ENCODE data around the gene NCOA4. TPM values are rescaled to one million over a fixed set of nuclear protein-coding genes. Genes with fewer than 3 reads are reported as not detected.
A peak's percentile ranks its signal among the peaks of the same experiment; 100 is the strongest.
"Not testable (repeated sequence)": the region's sequence is repeated elsewhere in the genome, so short reads cannot be mapped to it uniquely, and the experiment has no call there.

Gene NCOA4
- total RNA-seq = 333 TPM
- long read RNA-seq, transcript NCOA4-202 (11 exons, 2,211 nt) = minor isoform, 14 of 674 reads
- long read RNA-seq, transcript NCOA4-204 (10 exons, 3,549 nt) = major isoform, 360 of 674 reads
- long read RNA-seq, transcript NCOA4-207 (10 exons, 3,489 nt) = minor isoform, 136 of 674 reads
- long read RNA-seq, partial matches to known transcripts = 107 of 674 reads
- long read RNA-seq, other reads (novel, unspliced or antisense) = 56 of 674 reads

DNA sequence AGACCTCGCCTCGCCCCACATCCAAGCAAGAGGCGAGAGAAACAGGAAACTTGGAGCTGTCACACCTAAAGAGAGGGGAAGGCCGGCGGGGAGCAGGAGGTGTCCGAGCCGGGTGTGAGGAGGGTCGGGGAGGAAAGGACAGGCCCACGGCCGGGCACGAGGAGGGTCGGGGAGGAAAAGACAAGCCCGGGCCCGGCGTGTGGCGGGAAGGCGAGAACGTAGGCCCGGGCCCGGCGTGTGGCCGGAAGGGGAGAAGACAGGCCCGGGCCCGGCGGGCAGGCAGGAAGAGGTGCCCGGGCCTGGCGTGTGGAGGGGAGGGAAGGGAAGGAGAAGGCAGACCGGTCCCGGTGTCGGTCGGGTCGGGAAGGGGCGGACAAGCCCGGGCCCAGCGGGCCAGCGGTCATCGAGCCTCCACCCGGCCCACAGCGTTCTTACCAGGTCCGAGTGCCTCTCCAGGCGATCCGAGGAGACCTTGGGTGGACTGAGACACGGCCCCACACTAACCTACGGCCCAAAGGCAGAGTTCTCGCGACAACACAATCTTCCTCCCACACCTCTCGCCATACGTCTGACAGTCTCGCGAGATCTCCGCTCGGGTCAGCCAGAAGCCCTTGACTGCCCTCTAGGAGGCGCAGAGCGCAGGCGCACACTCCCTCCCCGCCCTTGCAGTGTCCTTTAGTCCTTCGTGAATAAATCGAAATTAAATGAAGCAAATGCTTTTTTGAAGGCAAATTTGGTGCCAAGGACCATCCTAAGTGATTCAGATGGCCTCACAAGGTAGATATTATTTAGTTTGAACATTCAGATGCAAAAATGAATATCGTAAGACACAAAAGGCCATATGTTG, at the start of gene NCOA4:
Gene NCOA4, minus strand, starts transcription at position 533 of the 847 bp plus-strand sequence. CDS start 13,943 bp downstream, outside the sequence.
- ATAC-seq (peak; percentile 97), DNase-seq (peak; percentile 98)
- intact Hi-C loops (cut with micrococcal nuclease) = no loop called here

DNA sequence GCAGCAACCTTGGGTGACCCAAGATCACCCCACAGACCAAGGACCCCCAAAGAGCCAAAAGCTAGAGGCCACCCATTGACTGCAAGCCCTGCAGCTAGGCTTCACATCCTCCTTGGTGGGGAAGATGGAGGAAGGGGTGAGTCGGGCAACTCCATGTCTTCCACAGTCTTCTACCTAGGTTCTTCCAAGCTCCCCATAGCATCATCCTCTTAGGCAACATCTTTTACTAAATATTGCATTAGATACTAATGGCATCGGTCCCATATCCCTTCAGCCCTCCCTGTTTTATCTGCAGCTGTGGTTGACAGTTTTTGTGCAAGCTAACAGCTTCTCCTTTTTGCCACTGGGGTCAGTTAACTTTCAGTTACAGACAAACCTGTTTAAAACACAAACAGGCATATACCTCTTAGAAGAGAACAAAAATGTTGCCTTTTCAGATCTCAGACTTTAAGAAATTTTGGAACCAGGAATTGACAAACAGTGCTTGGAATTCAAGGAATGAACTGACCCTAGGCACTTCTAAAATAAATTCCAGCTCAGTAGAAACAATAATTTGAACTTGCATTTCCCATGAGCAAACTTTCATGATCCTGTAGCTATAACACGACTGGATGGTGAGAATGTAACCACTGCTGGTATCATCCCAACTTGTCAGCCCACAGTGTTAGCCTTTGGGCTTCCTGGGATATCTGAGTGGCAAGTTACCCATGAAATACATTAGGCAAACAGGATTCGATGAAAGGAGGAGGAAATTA, 49.6 kb upstream of the NCOA4 start:
- DNase-seq (no peak), ATAC-seq (no peak)
- intact Hi-C loops (cut with micrococcal nuclease) = no loop called here

DNA sequence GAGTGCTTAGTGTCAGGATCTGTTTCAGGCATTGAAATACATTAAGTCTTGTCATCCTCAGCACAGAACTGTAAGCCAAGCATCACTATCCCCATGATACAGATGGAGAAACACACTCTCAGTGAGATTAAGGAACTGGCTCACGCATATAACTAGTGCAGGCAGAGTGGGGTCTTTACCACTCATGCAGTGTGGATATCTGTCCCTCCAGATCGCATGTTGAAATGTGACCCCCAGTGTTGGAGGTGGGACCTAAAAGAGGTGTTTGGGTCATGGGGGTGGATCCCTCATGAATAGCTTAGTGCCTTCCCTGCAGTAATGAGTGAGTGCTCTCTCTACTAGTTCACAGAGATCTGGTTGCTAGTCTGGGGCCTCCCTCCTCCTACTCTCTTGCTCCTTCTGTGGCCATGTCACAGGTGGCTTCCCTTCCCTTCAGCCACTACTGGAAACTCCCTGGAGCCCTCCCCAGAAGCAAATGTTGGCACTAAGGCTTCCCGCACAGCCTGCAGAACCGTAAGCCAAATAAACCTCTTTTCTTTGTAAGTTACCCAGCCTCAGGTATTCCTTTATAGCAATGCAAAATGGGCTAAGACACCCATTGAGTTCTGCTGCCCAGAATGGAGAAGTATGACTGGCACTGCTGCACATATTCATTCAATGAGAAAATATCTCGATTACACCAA, 47.4 kb upstream of the NCOA4 start:
- ATAC-seq = no peak
- DNase-seq = no peak
- intact Hi-C loops (cut with micrococcal nuclease) = no loop called here

DNA sequence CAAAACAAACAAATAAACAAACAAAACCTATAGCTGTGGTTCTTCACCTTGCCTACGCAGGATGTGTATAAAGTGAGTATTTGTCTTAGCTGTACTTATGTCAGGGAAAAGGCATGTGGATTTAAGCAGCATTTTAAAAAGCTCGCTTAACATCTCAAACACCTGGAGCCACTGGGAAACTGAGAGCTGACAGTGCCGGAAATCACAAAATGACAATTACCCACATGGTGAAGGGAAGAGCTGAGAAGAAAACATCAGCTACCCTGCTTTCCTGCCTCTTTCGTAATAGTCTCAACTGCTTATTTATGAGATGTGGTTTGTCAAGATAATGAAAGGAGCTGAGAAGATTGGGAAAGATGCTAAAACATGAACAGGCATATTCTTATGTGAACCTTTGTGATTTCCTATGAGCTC, 46.7 kb upstream of the NCOA4 start:
- intact Hi-C loops (cut with micrococcal nuclease) = no loop called here
- no peak for ATAC-seq
- no peak for DNase-seq

DNA sequence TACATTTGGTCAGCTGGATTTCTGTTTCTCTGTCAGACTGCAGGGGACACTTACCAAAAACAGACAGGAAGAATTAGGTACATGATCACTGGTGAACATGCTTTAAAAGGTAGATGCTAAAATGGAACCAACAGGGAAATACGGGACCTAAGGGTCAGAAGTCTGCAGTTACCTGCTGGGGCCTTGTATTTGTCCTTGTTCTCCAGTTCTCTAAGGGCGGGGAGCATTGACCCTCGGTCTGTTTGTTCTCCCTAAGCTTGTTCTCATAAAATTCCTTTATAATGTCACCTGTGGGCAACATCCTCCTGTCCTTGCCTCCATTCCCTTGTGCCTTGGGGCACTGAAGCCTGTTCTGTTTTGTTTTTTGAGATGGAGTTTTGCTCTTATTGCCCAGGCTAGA, 45.4 kb upstream of the NCOA4 start:
- no peak for DNase-seq
- ATAC-seq = no peak
- intact Hi-C loops (cut with micrococcal nuclease) = no loop called here

DNA sequence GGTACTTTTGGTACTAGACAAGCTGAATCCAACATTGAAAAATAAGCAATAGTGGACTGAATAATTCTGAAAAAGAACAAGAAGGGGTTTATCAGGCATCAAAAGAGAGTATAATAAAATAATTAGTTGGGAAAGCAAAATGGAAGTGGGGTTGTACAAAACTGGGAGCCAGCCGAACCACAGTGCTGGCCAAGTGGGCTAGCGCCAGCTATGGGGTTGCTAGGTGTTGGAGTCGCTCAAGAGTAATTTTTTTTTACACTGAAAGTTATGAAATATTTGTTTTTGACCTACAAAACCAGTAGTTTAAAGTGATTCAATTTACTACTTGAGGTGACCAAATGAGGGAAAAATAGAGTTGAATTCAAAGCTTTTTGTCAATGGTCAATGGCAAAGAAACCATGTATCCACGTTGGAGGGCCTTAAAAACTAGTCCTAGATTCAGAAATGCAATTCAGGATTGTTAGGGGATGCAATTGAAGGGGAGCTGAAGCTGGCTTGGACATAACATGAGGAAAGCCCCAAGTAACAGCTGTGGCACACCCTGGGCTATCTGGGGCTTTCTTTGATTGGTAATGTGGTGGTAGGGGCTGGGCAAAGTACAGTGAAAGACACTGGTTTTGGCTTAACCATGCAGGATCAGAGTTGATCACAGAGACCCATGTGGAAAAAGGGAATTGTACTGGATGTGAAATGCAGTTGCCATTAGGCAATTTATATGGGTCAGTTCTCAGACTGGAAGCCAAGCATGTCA, 43.9 kb upstream of the NCOA4 start:
- no peak for ATAC-seq
- intact Hi-C loops (cut with micrococcal nuclease) = no loop called here
- no peak for DNase-seq

DNA sequence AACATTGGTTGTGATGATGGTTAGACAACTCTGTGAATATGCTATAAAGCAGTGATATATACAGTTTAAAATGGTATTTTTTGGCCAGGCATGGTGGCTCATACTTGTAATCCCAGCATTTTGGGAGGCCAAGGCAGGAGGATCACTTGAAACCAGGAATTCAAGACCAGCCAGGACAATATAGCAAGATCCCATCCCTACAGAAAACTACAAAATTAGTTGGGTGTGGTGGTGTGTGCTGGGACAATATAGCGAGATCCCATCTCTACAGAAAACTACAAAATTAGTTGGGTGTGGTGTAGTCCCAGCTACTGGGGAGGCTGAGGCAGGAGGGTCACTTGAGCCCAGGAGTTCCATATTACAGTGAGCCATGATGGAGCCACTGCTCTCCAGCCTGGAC, 43.1 kb upstream of the NCOA4 start:
- intact Hi-C loops (cut with micrococcal nuclease) = no loop called here

DNA sequence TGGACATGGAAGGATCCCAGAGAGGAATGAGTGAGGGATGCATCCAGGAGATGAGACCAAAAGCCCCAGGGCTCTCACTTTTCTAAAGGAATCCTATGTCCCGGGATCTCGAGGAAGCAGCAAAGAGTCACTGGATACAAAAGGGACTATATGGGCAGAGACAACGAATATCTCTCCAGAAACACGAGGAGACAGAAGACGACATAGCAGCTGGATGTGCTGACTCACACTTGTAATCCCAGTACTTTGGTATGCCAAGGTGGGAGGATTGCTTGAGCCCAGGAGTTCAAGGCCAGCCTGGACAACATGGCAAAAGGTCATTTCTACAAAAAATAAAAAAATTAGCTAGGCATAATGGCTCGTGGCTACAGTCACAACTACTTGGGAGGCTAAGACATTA, 40.3 kb upstream of the NCOA4 start:
- ATAC-seq = no peak
- intact Hi-C loops (cut with micrococcal nuclease) = no loop called here
- DNase-seq = no peak

More for the DNA sequence above, 43.1 kb upstream of the NCOA4 start:
- ATAC-seq (no peak), DNase-seq (no peak)

DNA sequence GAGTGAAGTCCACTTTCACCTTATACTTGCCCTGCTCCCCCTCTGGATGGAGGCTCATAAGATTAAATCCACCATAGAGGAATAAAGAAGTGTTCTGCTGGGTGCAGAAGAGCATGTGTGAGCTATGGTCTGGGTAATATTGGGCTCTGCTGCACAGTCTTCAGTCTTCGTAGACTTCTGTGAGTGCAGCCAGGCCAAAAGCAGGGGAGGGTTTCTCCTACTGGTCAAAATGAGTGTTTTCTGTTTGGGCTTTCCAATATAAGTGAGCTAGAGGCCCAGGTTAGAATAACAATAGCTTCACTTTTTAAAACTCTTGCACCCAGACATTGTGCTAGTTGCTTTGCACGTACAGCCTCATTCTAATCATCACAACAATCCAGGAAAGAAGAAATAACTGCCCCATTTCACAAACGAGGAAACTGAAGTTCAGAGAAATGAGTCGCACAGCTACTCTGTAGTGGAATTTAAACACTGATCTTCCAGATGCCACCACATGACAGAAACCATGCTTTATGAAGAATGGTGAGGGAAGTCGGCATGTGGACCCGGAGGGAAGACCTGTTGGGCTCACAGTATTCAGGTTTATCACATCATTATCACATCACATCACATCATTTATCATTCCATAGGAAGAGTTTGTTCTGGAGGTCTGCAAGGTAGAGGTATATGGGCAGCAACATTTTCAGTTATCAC, 39.5 kb upstream of the NCOA4 start:
- intact Hi-C loops (cut with micrococcal nuclease) = no loop called here
- DNase-seq (no peak), ATAC-seq (no peak)

DNA sequence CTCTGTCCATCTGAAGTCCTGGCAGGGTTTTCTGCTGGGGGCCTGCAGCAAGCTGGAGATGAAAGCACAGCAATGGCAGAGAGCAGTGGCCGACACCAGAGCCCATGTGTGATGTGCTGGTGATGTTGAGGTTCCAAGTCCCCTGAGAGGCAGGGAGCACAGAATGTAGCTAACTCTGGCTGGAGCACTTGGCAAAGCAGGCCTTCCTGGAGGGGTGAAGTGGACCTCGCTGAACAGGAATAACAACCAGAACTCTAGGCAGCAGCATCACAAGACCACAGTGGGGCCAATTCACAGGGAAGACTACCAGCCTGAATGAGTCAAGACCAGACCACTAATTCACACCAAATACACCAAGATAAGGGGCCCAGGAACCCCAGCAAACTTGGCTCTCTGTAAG, 38.5 kb upstream of the NCOA4 start:
- ATAC-seq (no peak), DNase-seq (no peak)
- intact Hi-C loops (cut with micrococcal nuclease) = no loop called here

DNA sequence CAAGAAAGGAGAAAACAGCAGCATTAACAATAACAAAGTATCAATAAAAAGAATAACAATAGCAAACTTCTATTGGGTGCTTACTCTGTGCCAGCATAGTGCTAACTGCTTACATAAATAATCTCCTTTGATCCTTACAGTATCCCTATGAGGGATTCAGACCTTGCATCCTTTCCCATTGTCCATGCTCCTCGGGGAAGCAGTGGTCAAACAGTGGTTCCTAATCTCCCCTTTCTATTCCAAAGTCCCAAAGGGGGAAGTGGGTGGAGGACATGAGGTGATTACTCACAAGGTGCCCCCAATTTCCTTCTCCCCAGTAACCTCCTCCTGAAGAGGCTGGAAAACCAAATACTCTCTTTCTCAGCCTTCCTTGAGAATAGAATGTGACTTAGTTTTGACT, 37.7 kb upstream of the NCOA4 start:
- DNase-seq = no peak
- intact Hi-C loops (cut with micrococcal nuclease) = no loop called here
- ATAC-seq = no peak

DNA sequence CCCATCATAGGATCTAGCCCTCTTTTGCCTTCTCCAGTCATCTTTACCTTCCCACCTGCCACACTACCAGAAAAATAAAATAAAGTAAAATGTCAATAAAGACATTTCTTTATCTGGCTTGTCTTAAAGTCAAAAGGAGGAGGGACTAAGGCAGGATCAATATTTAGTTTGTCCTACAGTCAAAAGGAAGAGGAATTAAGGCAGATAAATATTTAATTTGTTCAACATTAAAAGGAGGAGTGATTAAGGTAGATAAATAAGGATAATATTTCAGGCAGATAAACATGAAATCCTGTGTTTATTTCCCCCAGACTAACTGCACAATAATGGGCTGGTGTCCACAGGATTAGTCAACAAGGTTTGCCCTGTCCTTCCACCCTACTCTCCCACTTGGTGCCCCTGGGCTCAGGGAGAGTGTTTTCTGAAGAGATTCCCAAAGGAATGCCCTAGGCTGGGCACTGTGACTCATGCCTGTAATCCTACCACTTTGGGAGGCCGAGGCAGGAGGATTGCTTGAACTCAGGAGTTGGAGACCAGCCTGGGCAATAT, 33.9 kb upstream of the NCOA4 start:
- DNase-seq (no peak), ATAC-seq (no peak)
- intact Hi-C loops (cut with micrococcal nuclease) = no loop called here

DNA sequence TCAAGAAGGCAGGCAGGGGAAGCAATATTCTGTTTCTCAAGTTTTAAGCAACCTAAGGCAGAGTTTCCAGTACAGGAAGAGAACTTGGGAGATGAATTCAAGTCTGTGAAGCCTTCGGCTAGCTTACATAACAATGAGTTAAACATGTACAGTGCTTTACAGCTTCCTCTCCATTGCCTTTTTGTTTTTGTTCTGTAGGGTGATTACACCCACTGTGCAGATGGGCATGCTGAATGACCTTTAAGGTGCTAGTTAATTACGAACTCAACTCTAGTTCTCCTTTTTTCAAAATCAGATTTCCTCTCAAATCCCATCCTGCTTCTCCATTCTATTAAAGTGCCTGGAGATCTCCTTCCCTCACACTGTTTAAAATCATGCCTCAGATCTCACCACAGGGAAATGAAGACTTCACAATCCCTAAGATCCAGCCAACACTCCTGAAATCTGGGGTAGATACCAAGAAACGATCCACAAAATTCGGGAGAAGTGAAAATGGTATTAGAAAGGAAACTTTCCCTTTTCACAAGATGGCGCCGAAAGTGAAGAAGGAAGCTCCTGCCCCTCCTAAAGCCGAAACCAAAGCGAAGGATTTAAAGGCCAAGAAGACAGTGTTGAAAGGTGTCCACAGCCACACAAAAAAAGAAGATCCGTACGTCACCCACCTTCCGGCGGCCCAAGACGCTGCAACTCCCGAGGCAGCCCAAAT, 32.5 kb upstream of the NCOA4 start:
- no peak for ATAC-seq
- no peak for DNase-seq
- intact Hi-C loops (cut with micrococcal nuclease) = no loop called here

DNA sequence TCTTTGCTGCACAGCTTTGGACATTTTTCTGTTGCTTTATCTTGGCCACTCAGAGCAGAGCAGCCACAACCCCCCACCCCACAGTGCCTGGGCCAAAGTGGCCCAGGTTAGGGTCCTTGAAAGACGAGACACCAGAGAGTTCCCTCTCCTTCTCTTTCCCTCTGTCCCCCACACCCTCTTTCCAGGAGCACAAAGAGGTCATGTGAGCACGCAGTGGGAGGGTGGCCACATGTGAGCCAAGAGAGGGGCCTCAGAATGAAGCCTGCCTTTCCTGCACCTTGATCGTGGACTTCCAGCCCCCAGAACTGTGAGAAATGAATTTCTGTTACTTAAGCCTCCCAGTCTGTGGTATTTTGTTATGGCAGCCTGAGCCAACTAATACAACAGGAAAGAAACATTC, 30.3 kb upstream of the NCOA4 start:
- intact Hi-C loops (cut with micrococcal nuclease) = no loop called here
- DNase-seq = no peak
- no peak for ATAC-seq

DNA sequence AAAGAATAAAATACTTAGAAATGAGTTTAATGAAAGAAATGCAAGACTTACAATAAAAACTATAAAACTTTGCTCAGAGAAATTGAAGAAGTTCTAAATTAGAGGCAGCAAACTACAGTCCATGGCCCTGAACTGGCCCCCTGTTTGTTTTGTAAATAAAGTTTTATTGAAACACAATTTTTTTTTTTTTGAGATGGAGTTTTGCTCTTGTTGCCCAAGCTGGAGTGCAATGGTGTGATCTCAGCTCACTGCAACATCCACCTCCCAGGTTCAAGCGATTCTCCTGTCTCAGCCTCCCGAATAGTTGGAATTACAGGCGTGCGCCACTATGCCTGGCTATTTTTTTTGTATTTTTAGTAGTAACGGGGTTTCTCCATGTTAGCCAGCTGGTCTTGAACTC, 27.5 kb upstream of the NCOA4 start:
- intact Hi-C loops (cut with micrococcal nuclease); ATAC-seq; DNase-seq: not testable (repeated sequence)

DNA sequence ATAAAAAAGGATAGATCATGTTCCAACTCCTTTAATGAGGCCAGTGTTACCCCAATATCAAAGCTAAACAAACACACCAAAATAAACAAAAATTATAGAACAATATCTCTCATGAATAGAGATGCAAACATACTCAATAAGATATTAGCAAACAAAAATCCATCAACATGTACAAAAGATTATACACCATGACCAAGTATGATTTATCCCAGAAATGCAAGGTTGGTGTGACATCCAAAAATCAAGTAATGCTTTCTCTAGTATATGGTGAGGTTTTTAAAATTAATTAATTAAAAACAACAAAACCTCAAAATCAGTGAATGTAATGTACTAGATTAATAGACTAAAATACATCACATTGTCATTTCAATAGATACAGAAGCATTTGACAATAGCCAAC, 26.6 kb upstream of the NCOA4 start:
- DNase-seq (no peak), ATAC-seq (no peak)
- intact Hi-C loops (cut with micrococcal nuclease) = no loop called here

DNA sequence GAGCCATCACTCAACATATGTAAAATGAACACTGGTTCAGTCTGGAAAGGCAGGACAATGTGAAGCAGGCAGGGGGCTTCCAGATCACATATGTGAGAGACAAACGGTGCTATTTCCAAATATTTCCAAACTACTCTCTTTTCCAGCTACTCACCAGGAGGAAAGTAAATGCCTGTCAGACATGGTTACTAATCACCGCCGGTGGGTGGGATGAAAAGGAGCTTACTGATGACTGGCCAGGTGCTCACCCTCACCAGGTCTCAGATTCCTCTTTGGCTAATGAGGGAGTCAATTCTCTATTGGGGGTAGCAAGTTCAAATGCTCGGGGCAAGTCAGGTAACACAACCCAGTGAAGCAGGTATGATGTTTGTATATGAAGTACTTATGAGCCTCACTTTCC, 25.3 kb upstream of the NCOA4 start:
- ATAC-seq = no peak
- no peak for DNase-seq
- intact Hi-C loops (cut with micrococcal nuclease) = no loop called here

All from left ventricle myocardium superior (tissue), 1 donor.